Lung (tissue), 12 donors: Measurements from ENCODE around the gene CACNA1G. TPM values are rescaled to one million over a fixed set of nuclear protein-coding genes. Genes with fewer than 3 reads are reported as not detected.
A peak's percentile ranks its signal among the peaks of the same experiment; 100 is the strongest.

ENCODE experiments used
- ATAC-seq: fragments of 200-7000 bp; cut with Tn5 transposase; one replicate; pipeline ENCODE4 v1.9.1; 2020; ENCODE audit warnings: moderate number of reproducible peaks; ENCODE audit not compliant: insufficient read depth, low FRiP score
- DNase-seq, 3 donors: peaks; one replicate each; pipeline ENCODE4 v3.0.0-alpha.2; 2013 to 2017
- H3K27ac ChIP-seq, 2 donors: one replicate each; pipeline ENCODE4 v1.5.1; 2013; ENCODE audit warnings: mild to moderate bottlenecking in 2 of 2, moderate library complexity in 2 of 2, control low read depth in 1 of 2, inconsistent platforms in 1 of 2, low read depth in 1 of 2, low read length in 1 of 2
- H3K27me3 ChIP-seq, 3 donors: one replicate each; pipeline ENCODE4 v1.5.1; 2013; ENCODE audit warnings: low read length in 2 of 3; ENCODE audit not compliant: control insufficient read depth in 3 of 3, insufficient read depth in 3 of 3
- H3K36me3 ChIP-seq, 4 donors: one replicate each; pipeline ENCODE4 v1.5.1; 2013; ENCODE audit warnings: low read length in 4 of 4, mild to moderate bottlenecking in 1 of 4, moderate library complexity in 1 of 4; ENCODE audit not compliant: control insufficient read depth in 4 of 4, insufficient read depth in 4 of 4
- H3K4me1 ChIP-seq, 5 donors: one replicate each; pipeline ENCODE4 v1.5.1; 2013; ENCODE audit warnings: low read length in 5 of 5, mild to moderate bottlenecking in 2 of 5, moderate library complexity in 1 of 5; ENCODE audit not compliant: control insufficient read depth in 5 of 5, insufficient read depth in 5 of 5
- H3K4me3 ChIP-seq: one replicate; pipeline ENCODE4 v1.5.1; 2013; ENCODE audit warnings: mild to moderate bottlenecking, control low read depth, moderate library complexity
- H3K9ac ChIP-seq, 2 donors: one replicate each; pipeline ENCODE4 v1.5.1; 2013; ENCODE audit warnings: low read length in 2 of 2, control low read depth in 1 of 2; ENCODE audit not compliant: insufficient read depth in 1 of 2
- H3K9me3 ChIP-seq, 4 donors: one replicate each; pipeline ENCODE4 v1.5.1; 2013; ENCODE audit warnings: low read length in 3 of 4, mild to moderate bottlenecking in 1 of 4, moderate library complexity in 1 of 4; ENCODE audit not compliant: control insufficient read depth in 4 of 4, insufficient read depth in 3 of 4
- WGBS, 2 donors: extraction: QIAGEN DNeasy Blood & Tissue Kit; methylation state at CpG; one replicate each; pipeline ENCODE4 v1.1.7; 2013; 5-methylcytosine and 5-hydroxymethylcytosine counted together
- polyA plus RNA-seq, 2 donors: library from polyadenylated mRNA; stranded (reverse); fragments of 200-250 nt; gene quantifications; one replicate each; pipeline ENCODE4 v1.2.1, GENCODE V29; 2013
- total RNA-seq, 2 donors: library from RNA; depleted of rRNA in 1 of 2; stranded (reverse); fragments of >200 nt in 1 of 2; gene quantifications; one replicate each; pipeline ENCODE4 v1.2.1, GENCODE V29; 2014 to 2021
- TF ChIP-seq, protein P1 (sequence below): IDR thresholded peaks from 2 replicates; pipeline ENCODE4 v1.5.1; 2012; ENCODE audit warnings: mild to moderate bottlenecking; ENCODE audit errors: control extremely low read depth, extremely low read depth
- donor health status: control.
- donor health status: control.
- donor health status: Bipolar disorder and iron deficiency.
- donor health status: healthy.
- donor health status: DM: yes; HTN: yes; CAD: no.

Gene CACNA1G
- total and polyA plus RNA-seq, 4 donors, result 0.14 to 3.6 (median 0.24) TPM

GRCh38 chr17:50615828-50616227 is 55.3 kb downstream of the CACNA1G start:
- no peaks in the 10 kb centered on the region for H3K9me3 ChIP-seq
- no peak for ATAC-seq
- H3K36me3 ChIP-seq, result peaks cover 0 to 21% (median 9%) of the 10 kb centered on the region in 4 donors
- WGBS, 2 donors, result 83 to 89% methylated on average over 7 of the region's 7 CpGs
- TF ChIP-seq, protein P1, sequence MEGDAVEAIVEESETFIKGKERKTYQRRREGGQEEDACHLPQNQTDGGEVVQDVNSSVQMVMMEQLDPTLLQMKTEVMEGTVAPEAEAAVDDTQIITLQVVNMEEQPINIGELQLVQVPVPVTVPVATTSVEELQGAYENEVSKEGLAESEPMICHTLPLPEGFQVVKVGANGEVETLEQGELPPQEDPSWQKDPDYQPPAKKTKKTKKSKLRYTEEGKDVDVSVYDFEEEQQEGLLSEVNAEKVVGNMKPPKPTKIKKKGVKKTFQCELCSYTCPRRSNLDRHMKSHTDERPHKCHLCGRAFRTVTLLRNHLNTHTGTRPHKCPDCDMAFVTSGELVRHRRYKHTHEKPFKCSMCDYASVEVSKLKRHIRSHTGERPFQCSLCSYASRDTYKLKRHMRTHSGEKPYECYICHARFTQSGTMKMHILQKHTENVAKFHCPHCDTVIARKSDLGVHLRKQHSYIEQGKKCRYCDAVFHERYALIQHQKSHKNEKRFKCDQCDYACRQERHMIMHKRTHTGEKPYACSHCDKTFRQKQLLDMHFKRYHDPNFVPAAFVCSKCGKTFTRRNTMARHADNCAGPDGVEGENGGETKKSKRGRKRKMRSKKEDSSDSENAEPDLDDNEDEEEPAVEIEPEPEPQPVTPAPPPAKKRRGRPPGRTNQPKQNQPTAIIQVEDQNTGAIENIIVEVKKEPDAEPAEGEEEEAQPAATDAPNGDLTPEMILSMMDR, result no peak
- H3K4me1 ChIP-seq, result peaks cover 0 to 35% (median 5%) of the 10 kb centered on the region in 5 donors
- H3K27ac ChIP-seq, result no peak overlapping the region
- H3K9ac ChIP-seq, result no peak overlapping the region
- H3K27me3 ChIP-seq, result no peaks in the 10 kb centered on the region
- H3K4me3 ChIP-seq, result no peak overlapping the region
- no peak for DNase-seq

GRCh38 chr17:50618300-50618699 is 57.8 kb downstream of the CACNA1G start:
- Histone ChIP-seq H3K9me3 (no peaks in the 10 kb centered on the region), H3K27ac (no peak overlapping the region), H3K4me1 (peaks cover 0 to 32% (median 5%) of the 10 kb centered on the region in 5 donors), H3K9ac (no peak overlapping the region), H3K27me3 (no peaks in the 10 kb centered on the region), H3K36me3 (peaks cover 0 to 21% (median 8%) of the 10 kb centered on the region in 4 donors), H3K4me3 (no peak overlapping the region)
- ATAC-seq, result peak; percentile 35
- no peak for DNase-seq
- 81% methylated on average over 4 of the region's 4 CpGs for WGBS, 2 donors
- TF ChIP-seq, protein P1, result no peak

DNA sequence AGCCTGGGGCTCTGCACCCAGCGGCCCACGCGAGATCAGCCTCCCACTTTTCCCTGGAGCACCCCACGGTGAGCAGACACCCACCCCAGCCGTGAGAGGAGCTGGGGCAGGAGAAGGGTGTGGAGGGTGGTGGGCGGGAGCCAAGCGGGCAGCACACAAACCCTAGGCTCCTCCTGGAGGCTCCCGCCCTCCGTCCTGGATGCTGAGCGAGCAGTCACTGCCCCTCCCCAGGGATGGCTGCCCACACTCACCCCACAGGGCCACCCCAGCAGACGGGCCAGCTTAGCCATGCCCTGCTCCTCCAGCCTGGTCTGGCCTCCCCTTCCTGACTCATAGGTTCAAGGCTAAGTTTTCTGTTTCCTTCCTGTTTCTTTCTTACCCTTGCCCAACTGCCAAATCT is 58.4 kb downstream of the CACNA1G start:
- TF ChIP-seq, protein P1, result no peak
- Histone ChIP-seq H3K4me1 (peaks cover 0 to 27% (median 3%) of the 10 kb centered on the region in 5 donors), H3K27ac (no peak overlapping the region), H3K9me3 (no peaks in the 10 kb centered on the region), H3K36me3 (peaks cover 0 to 21% (median 8%) of the 10 kb centered on the region in 4 donors), H3K9ac (no peak overlapping the region), H3K27me3 (no peaks in the 10 kb centered on the region), H3K4me3 (no peak overlapping the region)
- ATAC-seq (no peak), DNase-seq (no peak)
- WGBS, 2 donors, result 75 to 80% methylated on average over 9 to 11 of the region's 11 CpGs

GRCh38 chr17:50619489-50619888 is 59.0 kb downstream of the CACNA1G start:
- 86 to 91% methylated on average over 7 of the region's 7 CpGs for WGBS, 2 donors
- no peaks in the 10 kb centered on the region for H3K9me3 ChIP-seq
- no peak overlapping the region for H3K9ac ChIP-seq
- DNase-seq, result no peak
- peaks cover 0 to 21% (median 9%) of the 10 kb centered on the region in 4 donors for H3K36me3 ChIP-seq
- no peak overlapping the region for H3K27ac ChIP-seq
- no peaks in the 10 kb centered on the region for H3K27me3 ChIP-seq
- H3K4me1 ChIP-seq, result peaks cover 0 to 22% (median 3%) of the 10 kb centered on the region in 5 donors
- TF ChIP-seq, protein P1, result no peak
- no peak overlapping the region for H3K4me3 ChIP-seq
- ATAC-seq, result no peak
